HG02588 (cell line): ENCODE results near the gene LOXL3.
"Not testable (repeated sequence)": the region's sequence is repeated elsewhere in the genome, so short reads cannot be mapped to it uniquely, and the experiment has no call there.

Experiments used
- ATAC-seq: cut with Tn5 transposase; IDR thresholded peaks from one replicate; pipeline ENCODE4 v1.9.1; 2021; ENCODE audit warnings: mild to moderate bottlenecking, moderate library complexity; ENCODE audit not compliant: unreplicated experiment

LOXL3 gene

GRCh38 chr2:74497777-74498499 is 55.8 kb downstream of the LOXL3 start:
- no peak for ATAC-seq

- ATAC-seq = no peak
Observed at GRCh38 chr2:74496997-74497776, 56.6 kb downstream of the LOXL3 start.

- ATAC-seq = no peak
Observed at GRCh38 chr2:74495440-74495839, 58.3 kb downstream of the LOXL3 start.

GRCh38 chr2:74493546-74493945 is 60.2 kb downstream of the LOXL3 start:
- ATAC-seq = no peak

DNA sequence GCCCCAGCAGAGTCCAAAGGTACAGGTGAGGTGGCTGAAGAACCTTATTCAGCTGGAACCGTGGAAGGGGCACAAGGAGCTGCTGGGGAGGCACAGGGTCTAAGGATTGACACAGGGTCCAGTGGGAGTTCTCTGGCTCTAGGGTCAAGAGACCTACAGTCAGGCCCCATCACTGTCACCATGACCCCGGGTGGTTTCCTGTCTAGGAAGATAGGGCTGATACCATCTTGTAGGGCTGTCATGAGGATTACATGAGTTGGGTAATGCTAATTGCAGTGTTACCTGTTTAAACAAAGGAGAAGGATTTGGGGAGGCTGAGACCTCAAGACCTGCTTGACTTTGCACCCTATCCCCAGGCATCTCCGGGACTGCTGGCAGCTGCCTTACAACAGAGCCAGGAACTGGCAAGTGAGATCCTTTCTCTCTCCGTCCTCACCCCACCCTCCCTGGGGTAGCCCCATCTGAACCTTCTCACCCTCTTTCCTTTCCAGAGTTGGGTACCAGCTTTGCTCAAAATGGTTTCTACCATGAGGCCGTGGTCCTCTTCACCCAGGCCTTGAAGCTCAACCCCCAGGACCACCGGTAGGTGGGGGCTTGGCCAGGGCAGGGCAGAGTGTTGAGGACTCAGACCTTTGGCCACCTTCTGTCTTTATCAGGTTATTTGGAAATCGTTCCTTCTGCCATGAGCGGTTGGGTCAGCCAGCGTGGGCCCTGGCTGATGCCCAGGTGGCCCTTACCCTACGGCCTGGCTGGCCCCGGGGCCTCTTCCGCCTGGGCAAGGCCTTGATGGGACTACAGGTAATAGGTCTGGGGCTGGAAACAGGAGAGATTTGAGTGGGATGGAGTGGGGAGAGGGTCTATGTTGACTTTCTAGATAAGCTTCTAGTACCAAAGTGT is 61.8 kb downstream of the LOXL3 start:
- ATAC-seq = no peak

- ATAC-seq = no peak
Observed at GRCh38 chr2:74489906-74490305, 63.8 kb downstream of the LOXL3 start.

DNA sequence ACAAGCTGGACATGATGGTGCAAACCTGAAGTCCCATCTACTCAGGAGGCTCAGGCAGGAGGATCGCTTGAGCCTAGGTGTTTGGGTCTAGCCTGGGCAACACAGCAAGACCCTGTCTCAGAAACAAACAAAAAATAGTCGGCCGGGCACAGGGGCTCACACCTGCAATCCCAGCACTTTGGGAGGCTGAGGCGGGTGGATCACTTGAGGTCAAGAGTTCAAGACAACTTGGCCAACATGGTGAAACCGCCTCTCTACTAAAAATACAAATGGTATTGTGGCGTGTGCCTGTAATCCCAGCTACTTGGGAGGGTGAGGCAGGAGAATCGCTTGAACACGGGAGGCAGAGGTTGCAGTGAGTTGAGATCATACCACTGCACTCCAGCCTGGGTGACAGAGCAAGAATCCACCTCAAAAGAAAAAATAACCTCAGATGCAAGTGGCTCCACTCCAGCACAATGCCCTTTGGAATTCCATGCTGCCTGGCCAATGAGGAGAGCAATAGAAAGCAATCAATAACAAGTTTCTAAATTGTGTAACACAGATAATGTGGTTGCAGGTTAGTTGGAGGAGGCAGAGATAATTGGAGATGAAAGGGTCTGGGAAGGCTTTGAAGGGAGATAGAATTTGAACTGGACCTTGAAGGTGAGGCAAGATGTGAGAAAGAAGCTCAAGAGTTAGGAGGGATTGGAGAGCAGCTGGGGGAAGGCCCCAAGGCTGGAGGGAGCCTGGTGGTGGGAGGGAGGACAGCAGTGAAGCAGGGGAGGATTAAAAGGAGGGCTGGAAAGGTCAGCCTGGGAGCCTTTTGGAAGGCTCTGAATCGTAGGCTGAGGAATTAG is 64.9 kb downstream of the LOXL3 start:
- ATAC-seq = no peak

GRCh38 chr2:74486141-74486540 is 67.6 kb downstream of the LOXL3 start:
- ATAC-seq = no peak

- ATAC-seq = not testable (repeated sequence)
Observed at GRCh38 chr2:74483675-74484164, 70.0 kb downstream of the LOXL3 start.

GRCh38 chr2:74482801-74483674 is 70.7 kb downstream of the LOXL3 start, which contains the start of the genes CCDC142 and TTC31:
Gene CCDC142, minus strand, starts transcription at chr2:74482998. Its CDS starts 161 bp downstream, at chr2:74482837.
Gene TTC31, plus strand, starts transcription at chr2:74483081. Its CDS starts 15 bp downstream, at chr2:74483096.
- peak; percentile 86 for ATAC-seq
